ENCODE results near the gene SRGN. TPM values are rescaled to one million over a fixed set of nuclear protein-coding genes. Genes with fewer than 3 reads are reported as not detected.

SRGN gene
- total and polyA plus RNA-seq, 2 of the 8 experiments (the other 6 are each of a cell fraction or from before 2014, with no cell fraction given), result 0.06 TPM; not detected in 1

GRCh38 chr10:69153227-69153626 lies 65.3 kb downstream of the SRGN start (continued):
- TF ChIP-seq GTF2F1 (IDR thresholded peaks at IDR 0.05; ENCODE audit: borderline replicate concordance, low read depth, low read length) (no peak), TAF7 (optimal IDR thresholded peaks at IDR 0.05; ENCODE audit: borderline replicate concordance, low read depth, low read length) (no peak), HDAC2 (IDR thresholded peaks at IDR 0.05; ENCODE audit: borderline replicate concordance in 1 of 2, low read depth in 2 of 2, low read length in 2 of 2) (no peak), CTBP2 (IDR thresholded peaks at IDR 0.05; ENCODE audit: borderline replicate concordance, insufficient read depth, insufficient read length, low read length) (no peak)

Small RNA genes lying within 50 kb of the gene (small RNA-seq; reads per million reads assigned to genes)
- not detected for gene RF00017 (ENCODE audit: insufficient read depth)

Other genes with a start within 250 kb of the SRGN start
- 36.5 and 39.0 TPM in 2 replicates for gene DDX50, start 186.8 kb upstream of the SRGN start, total RNA-seq (2021; fragmentation: NEBNext Ultra II Directional; extraction: Animal tissue kit (Norgen Biotek cat#: 25700))
- gene DDX50, start 186.8 kb upstream of the SRGN start, polyA plus RNA-seq (2011; rRNA removed), result 12.6 and 20.0 TPM in 2 replicates
- gene DDX21, start 131.9 kb upstream of the SRGN start, total RNA-seq (2021; fragmentation: NEBNext Ultra II Directional; extraction: Animal tissue kit (Norgen Biotek cat#: 25700)), result 189 and 195 TPM in 2 replicates
- gene DDX21, start 131.9 kb upstream of the SRGN start, polyA plus RNA-seq (2011; rRNA removed), result 39.1 and 67.0 TPM in 2 replicates
- gene KIFBP, start 99.3 kb upstream of the SRGN start, total RNA-seq (2021; fragmentation: NEBNext Ultra II Directional; extraction: Animal tissue kit (Norgen Biotek cat#: 25700)), result 34.1 and 34.6 TPM in 2 replicates
- 13.4 and 17.3 TPM in 2 replicates for gene KIFBP, start 99.3 kb upstream of the SRGN start, polyA plus RNA-seq (2011; rRNA removed)
- gene VPS26A, start 36.1 kb downstream of the SRGN start, total RNA-seq (2021; fragmentation: NEBNext Ultra II Directional; extraction: Animal tissue kit (Norgen Biotek cat#: 25700)), result 44.8 and 49.6 TPM in 2 replicates
- 3.9 and 10.7 TPM in 2 replicates for gene VPS26A, start 36.1 kb downstream of the SRGN start, polyA plus RNA-seq (2011; rRNA removed)
- gene SUPV3L1, start 92.1 kb downstream of the SRGN start, total RNA-seq (2021; fragmentation: NEBNext Ultra II Directional; extraction: Animal tissue kit (Norgen Biotek cat#: 25700)), result 43.4 and 45.6 TPM in 2 replicates
- 22.0 and 34.6 TPM in 2 replicates for gene SUPV3L1, start 92.1 kb downstream of the SRGN start, polyA plus RNA-seq (2011; rRNA removed)
- gene HKDC1, start 132.2 kb downstream of the SRGN start, total RNA-seq (2021; fragmentation: NEBNext Ultra II Directional; extraction: Animal tissue kit (Norgen Biotek cat#: 25700)), result 0.11 and 0.78 TPM in 2 replicates
- 0.05 and 0.12 TPM in 2 replicates for gene HKDC1, start 132.2 kb downstream of the SRGN start, polyA plus RNA-seq (2011; rRNA removed)
- 237 and 247 TPM in 2 replicates for gene HK1, start 190.4 kb downstream of the SRGN start, total RNA-seq (2021; fragmentation: NEBNext Ultra II Directional; extraction: Animal tissue kit (Norgen Biotek cat#: 25700))
- 55.8 and 91.2 TPM in 2 replicates for gene HK1, start 190.4 kb downstream of the SRGN start, polyA plus RNA-seq (2011; rRNA removed)